ENCODE data around the gene KSR1. TPM values are rescaled to one million over a fixed set of nuclear protein-coding genes. Genes with fewer than 3 reads are reported as not detected.
"Not testable (repeated sequence)": the region's sequence is repeated elsewhere in the genome, so short reads cannot be mapped to it uniquely, and the experiment has no call there.

The KSR1 gene
- total RNA-seq, 4 donors from 2014 or later: 10.4 to 17.7 (median 13.2) TPM

- DNase-seq: no peak
- Histone ChIP-seq H3K27me3 (no peaks in the 10 kb centered on the region), H3K36me3 (no peaks in the 10 kb centered on the region), H3K9me3 (no peaks in the 10 kb centered on the region), H3K4me1 (peaks cover 4 to 10% of the 10 kb centered on the region in 2 donors), H3K27ac (no peak overlapping the region), H3K4me3 (no peak overlapping the region)
- intact Hi-C loops (cut with DNase I; ENCODE audit: low total_unique reads) (no loop called here), in situ Hi-C loops (cut with MboI; ENCODE audit: low sequenced_read_pairs in 4 of 4) (loop anchor here in 2 of 4 donors (25.0 kb wide), 1 partner anchor 99 kb away; no protein-coding TSS in a partner anchor)
- no peak for ATAC-seq
- no peak for TF ChIP-seq CTCF (IDR thresholded peaks at IDR 0.05 in 4 of 5, conservative IDR thresholded peaks at IDR 0.05 in 1 of 5)
Measured at GRCh38 chr17:27461192-27461859, 5.1 kb downstream of the KSR1 start.

- Histone ChIP-seq H3K9me3 (no peaks in the 10 kb centered on the region), H3K4me3 (no peak overlapping the region), H3K27me3 (no peaks in the 10 kb centered on the region), H3K4me1 (peaks cover 4 to 5% of the 10 kb centered on the region in 2 donors), H3K27ac (no peak overlapping the region), H3K36me3 (no peaks in the 10 kb centered on the region)
- ATAC-seq: no peak
- intact Hi-C loops (cut with DNase I; ENCODE audit: low total_unique reads) (no loop called here), in situ Hi-C loops (cut with MboI; ENCODE audit: low sequenced_read_pairs in 4 of 4) (loop anchor here in 2 of 4 donors (25.0 kb wide), 1 partner anchor 100 kb away; no protein-coding TSS in a partner anchor)
- DNase-seq: no peak
- TF ChIP-seq CTCF (IDR thresholded peaks at IDR 0.05 in 4 of 5, conservative IDR thresholded peaks at IDR 0.05 in 1 of 5) (no peak), POLR2A (IDR thresholded peaks at IDR 0.05) (no peak)
Measured at GRCh38 chr17:27462149-27462548, 5.9 kb downstream of the KSR1 start.

- no peak for ATAC-seq
- no peak for DNase-seq
- no peaks in the 10 kb centered on the region for H3K9me3 ChIP-seq
- no peak for TF ChIP-seq CTCF (IDR thresholded peaks at IDR 0.05 in 4 of 5, conservative IDR thresholded peaks at IDR 0.05 in 1 of 5)
- intact Hi-C loops (cut with DNase I; ENCODE audit: low total_unique reads) (no loop called here), in situ Hi-C loops (cut with MboI; ENCODE audit: low sequenced_read_pairs in 4 of 4) (loop anchor here in 2 of 4 donors (25.0 kb wide), 1 partner anchor 100 kb away; no protein-coding TSS in a partner anchor)
- peaks cover 0 to 3% of the 10 kb centered on the region in 2 donors for H3K4me1 ChIP-seq
- no peak overlapping the region for H3K27ac ChIP-seq
- no peaks in the 10 kb centered on the region for H3K27me3 ChIP-seq
- H3K4me3 ChIP-seq: no peak overlapping the region
- no peaks in the 10 kb centered on the region for H3K36me3 ChIP-seq
Measured at GRCh38 chr17:27462714-27463113, 6.5 kb downstream of the KSR1 start.

- ATAC-seq (no peak), DNase-seq (no peak)
- no peaks in the 10 kb centered on the region for H3K36me3 ChIP-seq
- in situ Hi-C loops (cut with MboI; ENCODE audit: low sequenced_read_pairs in 4 of 4) (loop anchor here in 2 of 4 donors (25.0 kb wide), 1 partner anchor 101 kb away; no protein-coding TSS in a partner anchor), intact Hi-C loops (cut with DNase I; ENCODE audit: low total_unique reads) (no loop called here)
- no peaks in the 10 kb centered on the region for H3K4me1 ChIP-seq
- TF ChIP-seq CTCF (IDR thresholded peaks at IDR 0.05 in 4 of 5, conservative IDR thresholded peaks at IDR 0.05 in 1 of 5) (no peak), POLR2A (IDR thresholded peaks at IDR 0.05) (no peak)
- no peaks in the 10 kb centered on the region for H3K27me3 ChIP-seq
- no peak overlapping the region for H3K27ac ChIP-seq
- no peak overlapping the region for H3K4me3 ChIP-seq
- no peaks in the 10 kb centered on the region for H3K9me3 ChIP-seq
Measured at GRCh38 chr17:27463235-27463677, 7.0 kb downstream of the KSR1 start.

- H3K9me3 ChIP-seq; DNase-seq; H3K4me3 ChIP-seq; H3K4me1 ChIP-seq; intact Hi-C loops (cut with DNase I; ENCODE audit: low total_unique reads); H3K36me3 ChIP-seq; H3K27ac ChIP-seq; H3K27me3 ChIP-seq; ATAC-seq: not testable (repeated sequence)
- in situ Hi-C loops (cut with MboI; ENCODE audit: low sequenced_read_pairs in 4 of 4): loop anchor here in 2 of 4 donors (25.0 kb wide), 1 partner anchor 102 kb away; no protein-coding TSS in a partner anchor
Measured at GRCh38 chr17:27464019-27464418, 7.8 kb downstream of the KSR1 start.

All from gastrocnemius medialis (tissue), 4 donors.